ENCODE results near the gene DHRS7B.
"Not testable (repeated sequence)": the region's sequence is repeated elsewhere in the genome, so short reads cannot be mapped to it uniquely, and the experiment has no call there.

DHRS7B gene

GRCh38 chr17:21210411-21211076, 83.8 kb downstream of the DHRS7B start:
- no peak for DNase-seq (ENCODE audit: low spot score)

DNA sequence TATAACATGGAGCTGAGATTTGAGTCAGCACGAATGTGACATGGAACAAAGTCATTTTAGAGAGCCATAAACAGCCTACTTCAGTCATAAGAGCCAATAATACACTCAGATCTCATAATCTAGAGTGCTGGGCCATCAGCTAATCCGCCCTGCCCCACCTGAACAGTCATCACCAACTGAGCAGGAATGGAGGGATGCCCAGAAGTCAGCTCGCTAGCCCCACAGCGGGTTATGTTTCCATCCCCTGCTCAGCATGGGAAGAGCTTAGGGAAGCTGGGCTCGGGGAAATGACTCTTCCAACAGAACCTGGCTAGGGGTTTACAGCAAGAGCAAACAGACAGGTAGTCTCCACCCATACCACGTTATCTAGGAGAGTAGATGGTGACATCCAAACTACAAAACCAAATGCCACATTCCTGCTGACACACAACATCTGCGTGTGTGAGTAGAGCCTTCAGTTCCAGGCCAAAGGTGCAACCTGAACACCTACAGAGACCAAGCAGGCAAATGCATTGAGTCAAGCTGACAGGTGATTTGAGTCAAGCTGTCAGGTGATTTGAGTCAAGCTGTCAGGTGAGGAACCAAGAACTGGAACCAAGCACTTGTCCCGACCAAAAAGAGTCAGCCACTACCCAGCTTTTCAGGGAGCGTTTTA, 85.2 kb downstream of the DHRS7B start:
- DNase-seq (ENCODE audit: low spot score): no peak

DNA sequence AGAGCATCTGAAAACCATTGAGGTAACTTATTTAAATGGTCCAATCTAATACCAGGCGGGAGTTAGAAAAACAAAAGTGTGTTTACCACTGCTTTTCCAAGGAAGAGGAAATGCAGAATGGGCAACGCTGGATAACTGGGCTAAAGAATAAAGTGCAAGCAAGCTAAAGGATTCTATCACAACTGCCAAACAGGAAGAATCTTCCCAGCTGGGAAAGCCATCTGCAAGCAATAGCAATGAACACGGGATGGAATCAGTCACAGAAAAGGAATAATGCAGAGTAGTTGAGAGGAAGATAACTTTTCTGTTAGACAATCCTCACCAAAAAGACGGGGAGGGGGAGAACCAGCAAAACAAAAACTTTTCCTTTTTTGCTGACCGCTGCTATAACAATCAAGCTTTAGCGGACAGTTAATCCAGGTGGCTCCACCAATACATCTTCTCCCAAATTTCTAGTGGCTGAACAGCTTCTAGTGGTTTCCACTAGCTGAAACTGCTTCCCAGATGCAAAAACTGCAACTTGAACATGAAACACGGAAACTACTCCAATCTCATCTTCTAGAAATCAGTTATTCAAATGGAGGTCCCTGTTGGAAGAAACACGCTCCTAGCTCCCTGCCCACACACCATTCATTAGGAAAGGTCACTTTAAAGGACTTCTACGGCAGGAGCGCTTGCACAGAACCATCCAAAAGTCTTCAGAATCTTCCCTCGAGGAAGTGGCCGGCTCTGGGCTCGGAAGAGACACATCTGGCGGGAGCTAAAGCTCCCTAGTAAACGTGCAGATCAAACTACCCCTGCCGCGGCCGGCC, 86.3 kb downstream of the DHRS7B start:
- DNase-seq (ENCODE audit: low spot score): no peak

- DNase-seq (ENCODE audit: low spot score): peak; percentile 46
These were observed 86.9 kb downstream of the DHRS7B start for GRCh38 chr17:21213638-21214014.

DNA sequence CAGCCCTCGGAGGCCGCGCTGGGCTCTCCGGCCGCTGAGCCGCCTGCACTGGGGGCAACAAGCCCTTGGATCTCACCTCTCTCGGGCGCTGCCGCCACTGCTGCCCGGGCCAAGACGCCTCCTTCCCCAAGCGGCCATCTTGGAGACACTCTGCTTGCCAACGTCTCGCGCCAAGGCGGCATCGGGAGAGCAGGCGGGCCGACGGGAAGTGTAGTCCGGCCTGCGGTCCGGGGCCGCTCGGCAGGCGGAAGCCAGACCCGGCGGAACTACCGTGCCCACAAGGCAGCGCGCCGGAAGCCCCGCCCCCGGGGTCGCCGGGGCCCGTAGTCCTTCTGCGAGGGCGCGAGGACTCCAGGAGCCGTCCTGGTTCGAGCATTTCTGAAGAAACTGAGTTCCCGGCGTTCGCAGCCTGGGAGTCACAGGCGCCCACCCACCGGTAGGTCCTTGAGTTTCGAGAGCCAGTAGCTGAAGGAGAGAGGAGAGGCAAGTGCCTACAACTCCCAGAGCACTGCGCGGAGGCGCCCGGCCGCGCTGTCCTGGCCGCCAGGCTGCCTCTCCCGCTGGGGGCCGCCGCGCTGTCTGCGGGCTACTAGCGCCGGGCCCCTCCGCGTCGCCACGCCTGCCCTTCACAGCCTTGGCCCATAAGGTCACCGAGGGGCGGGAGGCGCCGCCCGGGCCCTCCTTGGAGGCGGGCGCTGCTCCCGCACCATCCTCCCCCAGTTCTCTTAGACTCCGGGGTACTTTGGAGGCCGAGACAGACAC, 87.4 kb downstream of the DHRS7B start, which contains the start of gene TMEM11:
TSS of gene TMEM11 (minus strand) at position 147 of the 762 bp plus-strand sequence. CDS start at position 138, 9 bp downstream.
- peak; percentile 83 for DNase-seq (ENCODE audit: low spot score)

GRCh38 chr17:21214777-21215541, 88.2 kb downstream of the DHRS7B start:
- DNase-seq (ENCODE audit: low spot score): no peak

GRCh38 chr17:21215935-21216334, 89.2 kb downstream of the DHRS7B start:
- no peak for DNase-seq (ENCODE audit: low spot score)

DNA sequence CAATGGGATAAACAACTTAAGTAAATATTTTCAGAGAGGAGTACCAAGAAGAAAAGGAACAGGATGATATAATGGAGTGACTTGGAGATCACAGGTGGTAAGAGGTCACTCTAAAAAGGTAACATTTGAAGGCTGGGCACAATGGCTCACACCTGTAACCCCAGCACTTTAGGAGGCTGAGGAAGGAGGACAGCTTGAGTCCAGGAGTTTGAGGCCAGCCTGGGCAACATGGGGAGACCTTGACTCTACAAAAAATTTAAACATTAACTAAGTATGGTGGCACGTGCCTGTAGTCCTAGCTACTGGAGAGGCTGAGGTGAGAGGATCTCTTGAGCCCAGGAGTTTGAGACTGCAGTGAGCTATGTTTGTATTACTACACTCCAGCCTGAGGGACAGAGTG, 90.6 kb downstream of the DHRS7B start:
- no peak for DNase-seq (ENCODE audit: low spot score)

GRCh38 chr17:21218101-21218500, 91.3 kb downstream of the DHRS7B start:
- DNase-seq (ENCODE audit: low spot score): no peak

DNA sequence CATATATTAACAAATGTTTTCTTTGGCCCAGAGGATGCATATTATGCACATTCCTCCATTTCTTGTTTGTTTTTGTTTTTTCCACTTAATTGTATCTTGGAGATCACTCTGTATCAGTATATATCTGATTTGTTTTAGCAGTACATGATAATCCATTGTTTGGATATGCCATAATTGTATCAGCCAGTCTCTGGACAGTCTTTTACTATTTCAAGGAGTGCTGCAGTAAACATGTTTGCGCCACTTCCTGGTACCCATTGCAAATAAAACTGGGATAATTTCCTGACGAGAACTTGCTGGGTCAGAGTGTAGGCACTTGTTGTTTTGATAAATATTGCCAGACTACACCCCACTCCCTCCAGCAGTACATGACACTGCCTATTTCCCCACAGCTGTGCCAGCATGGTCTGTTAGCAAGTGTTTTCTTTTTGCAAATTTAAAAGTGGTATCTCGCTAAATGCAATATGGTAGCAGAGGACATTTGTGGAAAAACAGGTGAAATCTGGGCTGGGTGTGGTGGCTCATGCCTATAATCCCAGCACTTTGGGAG, 92.1 kb downstream of the DHRS7B start:
- DNase-seq (ENCODE audit: low spot score): no peak

- no peak for DNase-seq (ENCODE audit: low spot score)
These were observed 96.3 kb downstream of the DHRS7B start for GRCh38 chr17:21223086-21223485.

- not testable (repeated sequence) for DNase-seq (ENCODE audit: low spot score)
These were observed 100.5 kb downstream of the DHRS7B start for GRCh38 chr17:21227277-21227676.

DNA sequence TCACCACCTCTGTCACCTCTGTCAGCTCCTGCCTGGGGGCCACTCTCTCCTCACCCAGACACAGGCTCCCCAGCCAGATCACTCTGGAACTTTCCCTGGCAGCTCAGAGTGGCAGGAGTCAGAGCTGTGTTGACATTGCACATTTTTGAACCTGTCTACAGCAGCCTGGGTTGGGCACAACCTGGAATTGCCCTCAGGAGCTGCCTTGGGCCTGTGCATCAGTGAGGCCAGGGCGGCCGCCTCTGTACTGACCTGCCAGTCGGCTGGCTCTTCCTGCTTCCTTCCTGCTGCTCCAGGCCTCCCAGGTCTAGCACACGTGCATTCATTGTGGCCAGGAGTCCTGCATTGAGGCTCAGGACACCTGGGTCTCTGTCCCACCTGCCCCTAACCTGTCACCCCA, 101.3 kb downstream of the DHRS7B start:
- DNase-seq (ENCODE audit: low spot score): no peak

- DNase-seq (ENCODE audit: low spot score): no peak
These were observed 102.1 kb downstream of the DHRS7B start for GRCh38 chr17:21228845-21229244.

DNA sequence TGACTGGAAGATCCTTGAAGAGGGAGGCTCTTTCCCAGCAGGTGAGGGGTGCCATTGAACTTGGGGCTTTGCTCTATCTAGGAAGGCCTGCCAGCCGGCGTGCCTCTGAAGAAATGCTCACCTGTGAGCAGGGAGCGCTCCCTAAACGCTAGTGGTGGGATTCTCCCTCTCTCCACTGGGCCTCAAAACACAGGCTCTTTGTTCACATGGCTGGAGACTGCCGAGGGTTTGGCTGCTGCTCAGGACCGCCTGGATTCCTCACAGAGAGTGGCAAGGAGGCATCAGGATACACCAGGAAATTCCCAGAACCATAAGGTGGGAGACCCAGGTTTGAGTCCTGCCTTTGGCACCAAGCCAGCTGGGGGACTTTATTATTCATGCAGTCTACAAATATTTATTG, 104.8 kb downstream of the DHRS7B start:
- DNase-seq (ENCODE audit: low spot score): no peak

DNA sequence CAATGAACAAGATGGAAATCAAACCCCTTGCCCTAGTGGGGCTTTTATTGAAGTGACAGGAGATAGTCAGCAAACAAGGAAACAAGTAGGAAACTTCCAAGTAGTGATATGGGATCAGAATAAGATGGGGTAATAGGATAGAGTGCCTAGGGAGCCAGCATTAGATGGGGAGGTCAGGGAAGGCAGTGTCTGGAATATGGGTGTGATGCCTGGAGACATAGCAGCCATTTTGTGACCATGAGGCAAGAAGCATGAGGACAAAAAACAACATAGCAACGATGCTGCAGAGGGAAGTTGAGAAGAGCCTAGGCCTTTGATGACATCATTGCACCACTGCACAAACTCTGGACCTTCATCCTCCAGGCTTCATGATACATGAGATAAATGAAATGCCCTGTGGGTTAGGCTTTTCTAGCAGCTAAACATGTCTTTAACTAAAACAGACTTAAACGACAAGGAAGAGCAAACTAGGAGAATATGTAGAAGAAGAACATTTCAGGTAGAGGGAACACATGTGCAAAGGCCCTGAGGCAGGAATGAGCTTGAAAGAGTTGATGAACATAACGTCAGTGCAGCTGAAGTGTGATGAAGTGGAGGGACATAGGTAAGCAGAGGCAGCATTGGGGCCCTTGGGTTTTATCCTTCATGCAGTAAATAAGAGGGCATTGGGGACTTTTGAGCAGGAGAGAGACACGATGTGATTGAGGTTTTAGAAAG, 105.4 kb downstream of the DHRS7B start:
- DNase-seq (ENCODE audit: low spot score): no peak

DNA sequence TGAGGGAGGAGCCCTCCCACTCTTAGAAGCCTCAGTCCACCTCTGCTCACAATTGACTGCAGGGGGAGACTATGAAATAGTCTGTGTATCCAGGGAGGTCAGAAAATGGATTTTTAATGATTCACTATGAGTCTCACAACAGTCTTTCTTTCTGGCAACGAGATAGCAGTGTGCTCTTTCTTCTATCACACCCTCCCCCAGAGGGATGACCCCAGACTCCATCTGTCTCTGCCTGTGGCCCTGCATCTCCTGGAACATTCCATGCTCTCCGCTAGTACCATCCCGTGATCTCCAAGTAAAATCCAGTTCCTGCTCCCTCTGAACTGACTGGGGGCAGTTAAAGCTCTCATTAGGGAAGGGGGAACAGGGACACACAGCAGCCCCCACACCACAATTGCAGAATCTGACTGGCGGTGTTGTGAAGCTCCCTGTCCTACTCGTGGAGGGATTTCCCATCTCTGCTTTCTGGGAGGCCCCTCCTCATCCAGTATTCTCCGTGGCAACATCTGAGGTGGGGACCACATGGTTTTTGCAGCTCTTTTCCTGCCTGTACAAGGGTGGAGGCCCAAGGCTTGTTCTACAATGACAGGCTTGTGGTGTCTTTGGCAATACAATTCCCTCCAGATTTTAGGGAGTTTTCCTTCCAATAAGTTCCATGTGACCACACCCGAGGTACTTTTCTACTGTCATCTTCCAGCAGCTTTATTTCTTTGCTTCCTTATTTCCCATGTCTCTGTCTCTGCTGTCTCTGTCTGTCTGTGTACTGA, 107.0 kb downstream of the DHRS7B start:
- no peak for DNase-seq (ENCODE audit: low spot score)

DNA sequence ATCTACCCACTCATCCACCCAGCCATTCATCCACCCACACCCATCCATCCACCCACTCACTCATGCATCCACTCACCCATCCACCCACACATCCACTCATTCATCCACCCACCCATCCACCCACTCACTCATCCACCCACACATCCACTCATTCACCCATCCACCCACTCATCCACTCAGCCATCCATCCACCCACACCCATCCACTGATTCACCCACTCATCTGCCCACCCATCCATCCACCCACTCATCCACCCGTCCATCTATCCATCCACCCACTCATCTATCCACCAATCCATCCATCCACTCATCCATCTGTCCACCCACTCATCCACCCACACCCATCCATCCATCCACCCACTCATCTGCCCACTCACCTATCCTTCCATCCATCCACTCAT, 109.2 kb downstream of the DHRS7B start:
- DNase-seq (ENCODE audit: low spot score): no peak

DNA sequence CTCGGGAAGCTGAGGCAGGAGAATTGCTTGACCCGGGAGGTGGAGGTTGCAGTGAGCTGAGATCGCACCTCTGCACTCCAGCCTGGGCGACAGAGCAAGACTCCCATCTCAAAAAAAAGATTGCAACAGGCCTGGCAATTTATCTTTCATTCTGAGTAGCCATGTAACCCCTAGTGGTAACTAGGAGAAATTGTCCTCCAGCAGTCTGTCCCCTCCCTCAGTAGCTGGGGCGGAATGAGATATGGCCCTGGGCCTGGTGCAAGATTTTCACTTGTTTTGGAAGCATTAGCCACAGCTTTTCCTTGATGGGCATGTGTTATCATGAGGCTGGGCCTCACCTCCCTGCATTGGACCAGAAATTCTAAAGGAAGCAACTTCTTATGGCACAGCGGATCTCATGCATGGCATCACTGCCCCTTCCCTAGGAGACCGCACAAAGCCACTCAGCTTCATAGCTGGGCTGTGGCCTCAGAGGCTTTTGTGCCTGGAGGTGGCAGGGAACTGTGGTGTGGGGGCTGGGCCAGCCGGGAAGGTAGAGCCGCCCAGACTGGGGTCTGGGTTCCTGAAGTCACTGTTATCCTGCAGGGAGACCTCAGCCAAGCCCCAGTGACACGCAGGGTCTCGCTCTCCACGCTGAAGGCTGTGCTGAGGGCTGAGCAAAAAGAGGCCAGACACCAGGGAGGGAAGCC, 113.1 kb downstream of the DHRS7B start:
- peak; percentile 56 for DNase-seq (ENCODE audit: low spot score)

Measured in HuH-7.5 (cell line).